HL-60 (cell line): ENCODE data around the gene ZFYVE19.

ENCODE experiments used
- CTCF ChIP-seq: IDR thresholded peaks from one replicate; pipeline ENCODE4 v1.5.1; 2011; ENCODE audit warnings: low read length, control low read depth, inconsistent platforms; ENCODE audit not compliant: insufficient read depth
- POLR2AphosphoS5 ChIP-seq: IDR thresholded peaks from 2 replicates; pipeline ENCODE4 v1.6.1; 2012; ENCODE audit warnings: low read depth
- REST ChIP-seq: IDR thresholded peaks from 2 replicates; pipeline ENCODE4 v1.6.1; 2012; ENCODE audit warnings: low read depth; ENCODE audit not compliant: insufficient replicate concordance

GRCh38 chr15:40807028-40807887 is at the start of gene ZFYVE19, which contains the start of gene DNAJC17:
- TF ChIP-seq POLR2AphosphoS5, result peak; percentile 52; the same call in 1 of the 2 replicates
- no peak for TF ChIP-seq CTCF
- no peak for TF ChIP-seq REST
